Spleen (tissue), 7 donors: ENCODE measurements around the gene EED.

ENCODE experiments used
- POLR2A ChIP-seq, 3 donors: fragments of 450-650 bp; IDR thresholded peaks; one replicate each; pipeline ENCODE4 v1.5.1; 2017; ENCODE audit warnings: antibody characterized with exemption in 3 of 3, mild to moderate bottlenecking in 1 of 3
- TF ChIP-seq, protein P1 (sequence below), 11 experiments: fragments of 200-600 bp in 7 of 11; fragments of 450-650 bp in 4 of 11; sonication (generic) in 4 of 11; IDR thresholded peaks in 8 of 11; conservative IDR thresholded peaks in 3 of 11; 1 replicate in 7 of 11; 2 replicates in 4 of 11; pipeline versions ENCODE4 v1.4.0 to v1.8.0; 2016 to 2021; ENCODE audit warnings: antibody characterized with exemption in 11 of 11, inconsistent platforms in 4 of 11, mild to moderate bottlenecking in 1 of 11
- donor health status: DM: no; HTN: no; CAD: no; lungs with moderate emphysema.
- donor health status: DM: no; HTN: no; CAD: no.
- donor health status: DM: no; HTN: no; CAD: no.

GRCh38 chr11:86313793-86314192 lies 69.2 kb downstream of the EED start:
- TF ChIP-seq, protein P1, sequence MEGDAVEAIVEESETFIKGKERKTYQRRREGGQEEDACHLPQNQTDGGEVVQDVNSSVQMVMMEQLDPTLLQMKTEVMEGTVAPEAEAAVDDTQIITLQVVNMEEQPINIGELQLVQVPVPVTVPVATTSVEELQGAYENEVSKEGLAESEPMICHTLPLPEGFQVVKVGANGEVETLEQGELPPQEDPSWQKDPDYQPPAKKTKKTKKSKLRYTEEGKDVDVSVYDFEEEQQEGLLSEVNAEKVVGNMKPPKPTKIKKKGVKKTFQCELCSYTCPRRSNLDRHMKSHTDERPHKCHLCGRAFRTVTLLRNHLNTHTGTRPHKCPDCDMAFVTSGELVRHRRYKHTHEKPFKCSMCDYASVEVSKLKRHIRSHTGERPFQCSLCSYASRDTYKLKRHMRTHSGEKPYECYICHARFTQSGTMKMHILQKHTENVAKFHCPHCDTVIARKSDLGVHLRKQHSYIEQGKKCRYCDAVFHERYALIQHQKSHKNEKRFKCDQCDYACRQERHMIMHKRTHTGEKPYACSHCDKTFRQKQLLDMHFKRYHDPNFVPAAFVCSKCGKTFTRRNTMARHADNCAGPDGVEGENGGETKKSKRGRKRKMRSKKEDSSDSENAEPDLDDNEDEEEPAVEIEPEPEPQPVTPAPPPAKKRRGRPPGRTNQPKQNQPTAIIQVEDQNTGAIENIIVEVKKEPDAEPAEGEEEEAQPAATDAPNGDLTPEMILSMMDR (IDR thresholded peaks at IDR 0.05 in 8 of 11, conservative IDR thresholded peaks at IDR 0.05 in 3 of 11), result no peak
- no peak for TF ChIP-seq POLR2A (IDR thresholded peaks at IDR 0.05)
